ENCODE data around the gene PAOX.
A peak's percentile ranks its signal among the peaks of the same experiment; 100 is the strongest.

Gene PAOX

DNA sequence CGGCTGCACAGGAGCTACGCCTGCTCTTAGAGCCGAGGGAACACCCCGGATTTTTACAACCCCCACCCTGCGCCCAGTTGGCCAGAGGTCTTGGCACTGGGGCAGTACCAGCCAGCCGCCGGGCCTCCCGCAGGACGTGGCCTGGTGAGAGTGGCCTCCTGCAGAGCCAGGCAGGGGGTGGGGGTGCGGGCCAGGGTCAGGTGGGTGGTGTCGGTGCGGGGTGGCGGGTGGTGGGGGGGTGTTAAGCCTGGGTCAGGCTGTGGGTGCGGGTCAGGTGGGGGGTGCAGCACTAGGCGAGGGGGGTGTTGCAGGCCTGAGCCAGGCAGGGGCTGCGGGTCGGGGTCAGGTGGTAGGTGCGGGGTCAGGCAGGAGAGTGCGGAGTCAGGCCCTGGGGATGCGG is 6.6 kb upstream of the PAOX start:
- Histone ChIP-seq H3K27ac (ENCODE audit: extremely low read depth, low read depth, low read length) (no peak overlapping the region), H3K36me3 (ENCODE audit: control insufficient read depth in 2 of 2, insufficient read depth in 1 of 2, low read length in 2 of 2) (peaks cover 0 to 36% of the 10 kb centered on the region in 2 experiments; a peak in 1 of 3 replicates), H3K4me1 (ENCODE audit: control insufficient read depth, insufficient read depth, low read length) (peaks cover 9% of the 10 kb centered on the region), H3K4me3 (ENCODE audit: low read depth, low read length) (peak overlapping the region; percentile 91), H3K9me3 (ENCODE audit: control insufficient read depth, insufficient read depth, low read depth, low read length) (no peaks in the 10 kb centered on the region)
- ChIA-PET CTCF (interaction anchor here (0.7 to 1.0 kb wide), 3 partner anchors 11 to 16 kb away, joined by 3 read pairs; no protein-coding TSS in a partner anchor), POLR2A (interaction anchor here (0.5 to 2.2 kb wide), 4 partner anchors 11 to 805 kb away, joined by 5 to 16 read pairs (median 7); no protein-coding TSS in a partner anchor)
- TF ChIP-seq ZNF423 (tag by site-specific recombination; IDR thresholded peaks at IDR 0.05), result 0 out of 2 replicates have a peak, but pooled peaks have one; percentile 22
- TF ChIP-seq ZIC2 (tag by site-specific recombination; IDR thresholded peaks at IDR 0.05), result peak; percentile 45; the same call in 1 of the 2 replicates
- no peak for TF ChIP-seq ZSCAN23 (tag by site-specific recombination; IDR thresholded peaks at IDR 0.05)
- TF ChIP-seq, protein P1, sequence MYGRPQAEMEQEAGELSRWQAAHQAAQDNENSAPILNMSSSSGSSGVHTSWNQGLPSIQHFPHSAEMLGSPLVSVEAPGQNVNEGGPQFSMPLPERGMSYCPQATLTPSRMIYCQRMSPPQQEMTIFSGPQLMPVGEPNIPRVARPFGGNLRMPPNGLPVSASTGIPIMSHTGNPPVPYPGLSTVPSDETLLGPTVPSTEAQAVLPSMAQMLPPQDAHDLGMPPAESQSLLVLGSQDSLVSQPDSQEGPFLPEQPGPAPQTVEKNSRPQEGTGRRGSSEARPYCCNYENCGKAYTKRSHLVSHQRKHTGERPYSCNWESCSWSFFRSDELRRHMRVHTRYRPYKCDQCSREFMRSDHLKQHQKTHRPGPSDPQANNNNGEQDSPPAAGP (tag by site-specific recombination; IDR thresholded peaks at IDR 0.05), result no peak
- no peak for TF ChIP-seq ZNF658 (tag by site-specific recombination; IDR thresholded peaks at IDR 0.05)
- TF ChIP-seq GLIS2 (tag by site-specific recombination; IDR thresholded peaks at IDR 0.05), result peak; percentile 46
- TF ChIP-seq GLIS1 (tag by site-specific recombination; IDR thresholded peaks at IDR 0.05), result peak; percentile 80
- TF ChIP-seq, protein P2, sequence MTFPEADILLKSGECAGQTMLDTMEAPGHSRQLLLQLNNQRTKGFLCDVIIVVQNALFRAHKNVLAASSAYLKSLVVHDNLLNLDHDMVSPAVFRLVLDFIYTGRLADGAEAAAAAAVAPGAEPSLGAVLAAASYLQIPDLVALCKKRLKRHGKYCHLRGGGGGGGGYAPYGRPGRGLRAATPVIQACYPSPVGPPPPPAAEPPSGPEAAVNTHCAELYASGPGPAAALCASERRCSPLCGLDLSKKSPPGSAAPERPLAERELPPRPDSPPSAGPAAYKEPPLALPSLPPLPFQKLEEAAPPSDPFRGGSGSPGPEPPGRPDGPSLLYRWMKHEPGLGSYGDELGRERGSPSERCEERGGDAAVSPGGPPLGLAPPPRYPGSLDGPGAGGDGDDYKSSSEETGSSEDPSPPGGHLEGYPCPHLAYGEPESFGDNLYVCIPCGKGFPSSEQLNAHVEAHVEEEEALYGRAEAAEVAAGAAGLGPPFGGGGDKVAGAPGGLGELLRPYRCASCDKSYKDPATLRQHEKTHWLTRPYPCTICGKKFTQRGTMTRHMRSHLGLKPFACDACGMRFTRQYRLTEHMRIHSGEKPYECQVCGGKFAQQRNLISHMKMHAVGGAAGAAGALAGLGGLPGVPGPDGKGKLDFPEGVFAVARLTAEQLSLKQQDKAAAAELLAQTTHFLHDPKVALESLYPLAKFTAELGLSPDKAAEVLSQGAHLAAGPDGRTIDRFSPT (tag by site-specific recombination; IDR thresholded peaks at IDR 0.05), result peak; percentile 58; the same call in 1 of the 2 replicates

DNA sequence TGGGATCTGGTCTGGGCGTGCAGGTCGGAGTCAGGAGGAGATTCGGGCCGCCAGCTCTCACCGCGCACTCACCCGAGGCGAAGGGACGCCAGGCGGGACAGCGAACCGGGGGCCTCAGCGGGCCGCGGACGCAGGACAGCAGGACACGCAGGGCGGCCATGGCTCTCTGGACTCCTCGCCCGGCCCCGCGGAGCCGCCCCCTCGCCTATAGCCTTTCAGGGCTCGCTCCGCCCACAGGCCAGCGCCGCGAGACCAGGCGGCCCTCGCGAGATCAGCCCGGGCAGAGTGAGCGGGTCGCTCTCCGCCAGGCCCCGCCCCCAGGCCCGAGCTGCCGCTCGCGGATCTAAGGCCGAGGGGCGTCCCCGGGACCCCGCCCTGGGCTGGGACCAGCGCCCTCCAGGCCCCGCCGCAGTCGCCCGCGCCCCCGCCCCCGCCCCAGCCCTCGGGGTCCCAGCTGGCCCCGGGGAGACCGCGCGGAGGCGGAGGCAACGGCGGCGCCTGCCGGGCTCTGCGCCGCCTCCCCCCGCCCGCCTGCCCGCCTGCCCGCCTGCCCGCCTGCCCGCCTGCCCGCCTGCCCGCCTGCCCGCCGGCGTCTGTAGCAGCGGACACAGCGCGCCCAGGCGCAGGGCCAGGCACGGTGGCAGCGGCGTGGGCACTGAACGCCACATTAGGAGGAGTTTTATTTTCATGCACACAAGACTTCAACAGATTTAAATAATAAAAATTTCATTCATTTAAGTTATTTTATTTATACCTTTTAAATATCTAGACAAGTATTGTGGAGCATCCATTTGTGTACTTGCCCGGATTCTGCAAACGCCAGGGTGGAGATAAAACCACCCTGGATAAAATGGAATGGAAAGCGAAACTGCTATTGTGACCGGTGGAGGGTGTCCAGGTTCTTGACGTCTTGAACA is 5.6 kb upstream of the PAOX start, which contains the start of gene ECHS1:
Gene ECHS1, minus strand, starts transcription at position 181 of the 917 bp plus-strand sequence. Its CDS starts 21 bp downstream, at position 160.
- ChIA-PET POLR2A (interaction anchor here (0.5 to 2.2 kb wide), 9 partner anchors 11 to 852 kb away, joined by 3 to 16 read pairs (median 5); partner anchors contain the start of gene MTG1), CTCF (interaction anchor here (1.0 kb wide), 1 partner anchor 12 kb away, joined by 3 read pairs; no protein-coding TSS in a partner anchor)
- Histone ChIP-seq H3K9me3 (ENCODE audit: control insufficient read depth, insufficient read depth, low read depth, low read length) (no peaks in the 10 kb centered on the region), H3K36me3 (ENCODE audit: control insufficient read depth in 2 of 2, insufficient read depth in 1 of 2, low read length in 2 of 2) (peaks cover 0 to 30% of the 10 kb centered on the region in 2 experiments; a peak in 1 of 3 replicates), H3K4me3 (ENCODE audit: low read depth, low read length) (peak within 1 kb of the TSS; percentile 91), H3K4me1 (ENCODE audit: control insufficient read depth, insufficient read depth, low read length) (peaks cover 9% of the 10 kb centered on the region), H3K27ac (ENCODE audit: extremely low read depth, low read depth, low read length) (peak within 1 kb of the TSS; percentile 37; the same call in 1 of the 2 replicates)
- TF ChIP-seq ZIC2 (tag by site-specific recombination; IDR thresholded peaks at IDR 0.05) (peak; percentile 29; the same call in 1 of the 2 replicates), KLF8 (tag by site-specific recombination; IDR thresholded peaks at IDR 0.05) (peak; percentile 85; the same call in 1 of the 2 replicates), EGR2 (tag by site-specific recombination; IDR thresholded peaks at IDR 0.05; ENCODE audit: low read depth) (peak; percentile 69), ZNF391 (tag by site-specific recombination; IDR thresholded peaks at IDR 0.05; ENCODE audit: borderline replicate concordance, low read depth) (0 out of 2 replicates have a peak, but pooled peaks have one; percentile 32), ZNF521 (tag by site-specific recombination; IDR thresholded peaks at IDR 0.05) (no peak), ZNF155 (tag by site-specific recombination; IDR thresholded peaks at IDR 0.05) (no peak), ZEB2 (tag by site-specific recombination; IDR thresholded peaks at IDR 0.05) (no peak), ZBTB1 (tag by site-specific recombination; IDR thresholded peaks at IDR 0.05) (peak; percentile 64; the same call in 1 of the 2 replicates), ZBTB8A (tag by site-specific recombination; IDR thresholded peaks at IDR 0.05) (peak; percentile 68; the same call in 1 of the 2 replicates), ZNF560 (tag by site-specific recombination; IDR thresholded peaks at IDR 0.05; ENCODE audit: borderline replicate concordance) (no peak), KLF1 (tag by site-specific recombination; IDR thresholded peaks at IDR 0.05) (peak; percentile 65), ZFHX2 (tag by site-specific recombination; conservative IDR thresholded peaks at IDR 0.05) (peak; percentile 72), YY1 (tag by site-specific recombination; IDR thresholded peaks at IDR 0.05) (peak; percentile 86), TRIM28 (IDR thresholded peaks at IDR 0.05; ENCODE audit: borderline replicate concordance, low read length) (no peak), KLF16 (tag by site-specific recombination; IDR thresholded peaks at IDR 0.05) (peak; percentile 97), KLF9 (tag by site-specific recombination; IDR thresholded peaks at IDR 0.05; ENCODE audit: low read depth) (peak; percentile 90)
- TF ChIP-seq, protein P3, sequence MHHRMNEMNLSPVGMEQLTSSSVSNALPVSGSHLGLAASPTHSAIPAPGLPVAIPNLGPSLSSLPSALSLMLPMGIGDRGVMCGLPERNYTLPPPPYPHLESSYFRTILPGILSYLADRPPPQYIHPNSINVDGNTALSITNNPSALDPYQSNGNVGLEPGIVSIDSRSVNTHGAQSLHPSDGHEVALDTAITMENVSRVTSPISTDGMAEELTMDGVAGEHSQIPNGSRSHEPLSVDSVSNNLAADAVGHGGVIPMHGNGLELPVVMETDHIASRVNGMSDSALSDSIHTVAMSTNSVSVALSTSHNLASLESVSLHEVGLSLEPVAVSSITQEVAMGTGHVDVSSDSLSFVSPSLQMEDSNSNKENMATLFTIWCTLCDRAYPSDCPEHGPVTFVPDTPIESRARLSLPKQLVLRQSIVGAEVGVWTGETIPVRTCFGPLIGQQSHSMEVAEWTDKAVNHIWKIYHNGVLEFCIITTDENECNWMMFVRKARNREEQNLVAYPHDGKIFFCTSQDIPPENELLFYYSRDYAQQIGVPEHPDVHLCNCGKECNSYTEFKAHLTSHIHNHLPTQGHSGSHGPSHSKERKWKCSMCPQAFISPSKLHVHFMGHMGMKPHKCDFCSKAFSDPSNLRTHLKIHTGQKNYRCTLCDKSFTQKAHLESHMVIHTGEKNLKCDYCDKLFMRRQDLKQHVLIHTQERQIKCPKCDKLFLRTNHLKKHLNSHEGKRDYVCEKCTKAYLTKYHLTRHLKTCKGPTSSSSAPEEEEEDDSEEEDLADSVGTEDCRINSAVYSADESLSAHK (tag by site-specific recombination; IDR thresholded peaks at IDR 0.05), result 0 out of 2 replicates have a peak, but pooled peaks have one; percentile 40
- TF ChIP-seq, protein P1 (tag by site-specific recombination; IDR thresholded peaks at IDR 0.05), result peak; percentile 62; the same call in 1 of the 2 replicates
- TF ChIP-seq, protein P4, sequence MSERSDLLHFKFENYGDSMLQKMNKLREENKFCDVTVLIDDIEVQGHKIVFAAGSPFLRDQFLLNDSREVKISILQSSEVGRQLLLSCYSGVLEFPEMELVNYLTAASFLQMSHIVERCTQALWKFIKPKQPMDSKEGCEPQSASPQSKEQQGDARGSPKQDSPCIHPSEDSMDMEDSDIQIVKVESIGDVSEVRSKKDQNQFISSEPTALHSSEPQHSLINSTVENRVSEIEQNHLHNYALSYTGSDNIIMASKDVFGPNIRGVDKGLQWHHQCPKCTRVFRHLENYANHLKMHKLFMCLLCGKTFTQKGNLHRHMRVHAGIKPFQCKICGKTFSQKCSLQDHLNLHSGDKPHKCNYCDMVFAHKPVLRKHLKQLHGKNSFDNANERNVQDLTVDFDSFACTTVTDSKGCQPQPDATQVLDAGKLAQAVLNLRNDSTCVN (tag by site-specific recombination; optimal IDR thresholded peaks at IDR 0.05), result peak; percentile 74

All from HEK293 (cell line).